HepG2 (cell line): ENCODE data around the gene TMEM14B. TPM values are rescaled to one million over a fixed set of nuclear protein-coding genes. Genes with fewer than 3 reads are reported as not detected.

Experiments used
- ATAC-seq: fragments of 200-7000 bp; cut with Tn5 transposase; 3 replicates; pipeline ENCODE4 v1.9.1; 2020; ENCODE audit warnings: mild to moderate bottlenecking, moderate library complexity
- BruUV-seq: library from RNA; stranded (reverse); fragments of 400-500 nt; replicated peaks from 2 replicates; lab custom pipeline; 2021; lab: Mats Ljungman, UMichigan
- CTCF ChIA-PET: fragments of 300-600 bp; formaldehyde crosslinking; extraction: SDS; loops from one replicate; lab custom pipeline; 2021; ENCODE audit warnings: low total read pairs, inconsistent platforms, low intra/inter-chr PET ratio; lab: Yijun Ruan, JAX
- POLR2A ChIA-PET: fragments of 350-600 bp; sonication (Branson Sonifier 250); formaldehyde crosslinking; loops from one replicate; lab custom pipeline; 2020; ENCODE audit warnings: antibody characterized with exemption, inconsistent platforms; lab: Yijun Ruan, JAX
- DNase-seq: peaks from one replicate; pipeline ENCODE4 v3.0.0-alpha.2; 2015; ENCODE audit warnings: low spot score
- FAIRE-seq: peaks from 3 replicates; lab custom pipeline; 2011; peaks lifted over from hg19 to GRCh38; lab: Jason Lieb, UNC
- H2AFZ ChIP-seq: one replicate; pipeline ENCODE4 v1.6.1; 2011; ENCODE audit warnings: low read length, inconsistent platforms
- H3K27ac ChIP-seq: fragments of 300-600 bp; 3 replicates; pipeline ENCODE4 v1.8.0; 2011; ENCODE audit warnings: mixed run types, mild to moderate bottlenecking, mixed read lengths, low read length, inconsistent platforms; ENCODE audit not compliant: insufficient read depth; ENCODE audit errors: extremely low read length
- H3K27me3 ChIP-seq, 2 experiments: fragments of 200-600 bp in 1 of 2; 2 replicates in 1 of 2; 3 replicates in 1 of 2; pipeline versions ENCODE4 v1.6.0 to v1.8.0; 2011; ENCODE audit warnings: low read length in 2 of 2, mild to moderate bottlenecking in 2 of 2, moderate library complexity in 2 of 2, inconsistent platforms in 1 of 2; ENCODE audit not compliant: insufficient read depth in 2 of 2, control insufficient read depth in 1 of 2
- H3K36me3 ChIP-seq, 2 experiments: fragments of 200-600 bp in 1 of 2; replicated peaks in 1 of 2; 2 replicates in 1 of 2; 3 replicates in 1 of 2; pipeline versions ENCODE4 v1.5.1 to v1.8.0; 2011; ENCODE audit warnings: low read length in 2 of 2, inconsistent platforms in 1 of 2; ENCODE audit not compliant: insufficient read depth in 2 of 2, control insufficient read depth in 1 of 2
- H3K4me1 ChIP-seq: 2 replicates; pipeline ENCODE4 v1.5.1; 2012; ENCODE audit warnings: low read length, inconsistent platforms; ENCODE audit not compliant: insufficient read depth
- H3K4me2 ChIP-seq: 2 replicates; pipeline ENCODE4 v1.6.0; 2011; ENCODE audit warnings: low read depth, low read length, inconsistent platforms
- H3K4me3 ChIP-seq, 3 experiments: fragments of 200-600 bp in 1 of 3; sonication (generic), shearing (Covaris generic) in 1 of 3; replicated peaks in 1 of 3; 2 replicates each; pipeline ENCODE4 v1.5.1; 2011 to 2016; ENCODE audit warnings: low read length in 3 of 3, inconsistent platforms in 2 of 3, low read depth in 2 of 3, mild to moderate bottlenecking in 2 of 3, control low read depth in 1 of 3, mixed read lengths in 1 of 3; ENCODE audit not compliant: insufficient read depth in 1 of 3
- H3K79me2 ChIP-seq: one replicate; pipeline ENCODE4 v1.6.1; 2011; ENCODE audit warnings: low read length, inconsistent platforms; ENCODE audit not compliant: insufficient read depth
- H3K9ac ChIP-seq: 2 replicates; pipeline ENCODE4 v1.6.0; 2011; ENCODE audit warnings: mild to moderate bottlenecking, low read depth, low read length, inconsistent platforms; ENCODE audit not compliant: insufficient read depth
- H3K9me3 ChIP-seq: 2 replicates; pipeline ENCODE4 v1.5.1; 2012; ENCODE audit warnings: mild to moderate bottlenecking, low read length
- H4K20me1 ChIP-seq: 2 replicates; pipeline ENCODE4 v1.6.0; 2011; ENCODE audit warnings: inconsistent platforms, mild to moderate bottlenecking, low read length, moderate library complexity; ENCODE audit not compliant: insufficient read depth
- KDM4B ChIP-seq: sonication (generic); formaldehyde crosslinking; IDR thresholded peaks from 2 replicates; pipeline ENCODE4 v1.4.0; 2020; ENCODE audit warnings: missing genetic modification reagents
- KLF16 ChIP-seq, 2 experiments: sonication (generic) in 1 of 2; formaldehyde crosslinking in 1 of 2; IDR thresholded peaks; 2 replicates each; pipeline versions ENCODE4 v1.6.1 to v1.8.0; 2016 to 2023; ENCODE audit warnings: missing genetic modification reagents in 2 of 2, missing compliant biosample characterization in 1 of 2
- ZNF101 ChIP-seq: sonication (generic); formaldehyde crosslinking; IDR thresholded peaks from 2 replicates; pipeline ENCODE4 v1.4.0; 2020; ENCODE audit warnings: mild to moderate bottlenecking, low read depth, missing genetic modification reagents, borderline replicate concordance
- ZNF24 ChIP-seq: fragments of 450-650 bp; IDR thresholded peaks from 2 replicates; pipeline ENCODE4 v1.6.1; 2017; ENCODE audit warnings: antibody characterized with exemption, mild to moderate bottlenecking
- ZSCAN20 ChIP-seq: sonication (generic); formaldehyde crosslinking; IDR thresholded peaks from 2 replicates; pipeline ENCODE4 v1.4.0; 2020; ENCODE audit warnings: missing genetic modification reagents, mild to moderate bottlenecking, borderline replicate concordance
- WGBS: methylation state at CpG from one replicate; pipeline ENCODE4 v1.1.6; 2017; ENCODE audit warnings: low lambda C conversion rate; 5-methylcytosine and 5-hydroxymethylcytosine counted together
- in situ Hi-C: cut with HindIII; loops from 2 replicates; pipeline ENCODE4 v1.10.0; 2017; ENCODE audit warnings: low pct_unique_long_range_greater_than_20kb; ENCODE audit not compliant: extremely low pct_ligation_motif_present
- intact Hi-C: fragments of 100-400 bp; cut with micrococcal nuclease; formaldehyde crosslinking; loops from one replicate; pipeline ENCODE4 v1.10.0; 2022; ENCODE audit not compliant: unreplicated experiment
- polyA plus RNA-seq, 8 experiments: library from polyadenylated mRNA; depleted of rRNA in 3 of 8; stranded (reverse) in 7 of 8; unstranded in 1 of 8; fragments of >200 nt; fragmentation: Illumina TruSeq in 4 of 8; extraction: Trizol in 4 of 8; gene quantifications; 2 replicates each; pipeline versions ENCODE4 v1.2.1 to v1.2.3, GENCODE V29; 2011 to 2016; ENCODE audit warnings: low read depth in 4 of 8, missing spikeins in 1 of 8, mixed read lengths in 1 of 8; ENCODE audit not compliant: insufficient read depth in 1 of 8
- total RNA-seq, 5 experiments: library from RNA; depleted of rRNA; stranded (reverse); fragments of >200 nt; fragmentation: Illumina TruSeq; extraction: Trizol; gene quantifications; 2 replicates each; pipeline ENCODE4 v1.2.3, GENCODE V29; 2016; ENCODE audit warnings: low read depth in 1 of 5
- TF ChIP-seq, protein P1 (sequence below): sonication (generic); formaldehyde crosslinking; conservative IDR thresholded peaks from 2 replicates; pipeline ENCODE4 v1.4.0; 2020; ENCODE audit warnings: mild to moderate bottlenecking, missing genetic modification reagents, moderate library complexity
- TF ChIP-seq, protein P2 (sequence below): sonication (generic); IDR thresholded peaks from 2 replicates; pipeline ENCODE4 v1.6.1; 2016; ENCODE audit warnings: low read depth, borderline replicate concordance
- TF ChIP-seq, protein P3 (sequence below): sonication (generic); formaldehyde crosslinking; IDR thresholded peaks from 2 replicates; pipeline ENCODE4 v1.4.0; 2020; ENCODE audit warnings: missing genetic modification reagents
- TF ChIP-seq, protein P4 (sequence below): sonication (generic); formaldehyde crosslinking; IDR thresholded peaks from 2 replicates; pipeline ENCODE4 v1.4.0; 2020; ENCODE audit warnings: mild to moderate bottlenecking, missing genetic modification reagents

The TMEM14B gene
- total and polyA plus RNA-seq, 2 of the 13 experiments (the other 11 are each of a cell fraction or from before 2014, with no cell fraction given), result 133 to 200 TPM

DNA sequence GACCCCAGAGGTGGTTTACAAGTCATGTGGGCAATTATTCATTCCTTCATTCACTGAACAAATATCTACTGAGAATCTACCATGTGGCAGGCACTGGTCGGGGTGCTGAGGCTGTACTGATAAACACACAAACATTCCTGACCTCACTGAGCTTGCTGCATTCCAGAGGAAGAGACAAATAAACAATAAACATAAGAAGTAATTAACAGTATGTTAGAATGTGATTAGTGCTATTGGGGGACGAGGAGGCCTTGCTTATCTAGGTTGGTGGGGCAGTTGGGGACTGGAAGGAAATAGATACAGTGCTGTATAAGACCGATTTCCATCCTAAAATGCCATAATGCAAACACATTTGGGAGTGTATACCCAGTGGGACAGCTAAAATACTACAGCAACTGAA, 46.6 kb downstream of the TMEM14B start:
- DNase-seq (no peak), ATAC-seq (no peak), FAIRE-seq (no peak)
- CTCF ChIA-PET, result no interaction called here
- no peaks in the 10 kb centered on the region for H3K9me3 ChIP-seq
- TF ChIP-seq, protein P1, sequence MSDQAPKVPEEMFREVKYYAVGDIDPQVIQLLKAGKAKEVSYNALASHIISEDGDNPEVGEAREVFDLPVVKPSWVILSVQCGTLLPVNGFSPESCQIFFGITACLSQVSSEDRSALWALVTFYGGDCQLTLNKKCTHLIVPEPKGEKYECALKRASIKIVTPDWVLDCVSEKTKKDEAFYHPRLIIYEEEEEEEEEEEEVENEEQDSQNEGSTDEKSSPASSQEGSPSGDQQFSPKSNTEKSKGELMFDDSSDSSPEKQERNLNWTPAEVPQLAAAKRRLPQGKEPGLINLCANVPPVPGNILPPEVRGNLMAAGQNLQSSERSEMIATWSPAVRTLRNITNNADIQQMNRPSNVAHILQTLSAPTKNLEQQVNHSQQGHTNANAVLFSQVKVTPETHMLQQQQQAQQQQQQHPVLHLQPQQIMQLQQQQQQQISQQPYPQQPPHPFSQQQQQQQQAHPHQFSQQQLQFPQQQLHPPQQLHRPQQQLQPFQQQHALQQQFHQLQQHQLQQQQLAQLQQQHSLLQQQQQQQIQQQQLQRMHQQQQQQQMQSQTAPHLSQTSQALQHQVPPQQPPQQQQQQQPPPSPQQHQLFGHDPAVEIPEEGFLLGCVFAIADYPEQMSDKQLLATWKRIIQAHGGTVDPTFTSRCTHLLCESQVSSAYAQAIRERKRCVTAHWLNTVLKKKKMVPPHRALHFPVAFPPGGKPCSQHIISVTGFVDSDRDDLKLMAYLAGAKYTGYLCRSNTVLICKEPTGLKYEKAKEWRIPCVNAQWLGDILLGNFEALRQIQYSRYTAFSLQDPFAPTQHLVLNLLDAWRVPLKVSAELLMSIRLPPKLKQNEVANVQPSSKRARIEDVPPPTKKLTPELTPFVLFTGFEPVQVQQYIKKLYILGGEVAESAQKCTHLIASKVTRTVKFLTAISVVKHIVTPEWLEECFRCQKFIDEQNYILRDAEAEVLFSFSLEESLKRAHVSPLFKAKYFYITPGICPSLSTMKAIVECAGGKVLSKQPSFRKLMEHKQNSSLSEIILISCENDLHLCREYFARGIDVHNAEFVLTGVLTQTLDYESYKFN (CRISPR knock-in tag), result no peak
- no peak for TF ChIP-seq ZNF101
- TF ChIP-seq KLF16 (CRISPR knock-in tag; IDR thresholded peaks at IDR 0.05), result no peak
- TF ChIP-seq, protein P2, sequence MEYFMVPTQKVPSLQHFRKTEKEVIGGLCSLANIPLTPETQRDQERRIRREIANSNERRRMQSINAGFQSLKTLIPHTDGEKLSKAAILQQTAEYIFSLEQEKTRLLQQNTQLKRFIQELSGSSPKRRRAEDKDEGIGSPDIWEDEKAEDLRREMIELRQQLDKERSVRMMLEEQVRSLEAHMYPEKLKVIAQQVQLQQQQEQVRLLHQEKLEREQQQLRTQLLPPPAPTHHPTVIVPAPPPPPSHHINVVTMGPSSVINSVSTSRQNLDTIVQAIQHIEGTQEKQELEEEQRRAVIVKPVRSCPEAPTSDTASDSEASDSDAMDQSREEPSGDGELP, result no peak
- no peak for TF ChIP-seq ZSCAN20
- TF ChIP-seq KDM4B, result no peak
- TF ChIP-seq, protein P3, sequence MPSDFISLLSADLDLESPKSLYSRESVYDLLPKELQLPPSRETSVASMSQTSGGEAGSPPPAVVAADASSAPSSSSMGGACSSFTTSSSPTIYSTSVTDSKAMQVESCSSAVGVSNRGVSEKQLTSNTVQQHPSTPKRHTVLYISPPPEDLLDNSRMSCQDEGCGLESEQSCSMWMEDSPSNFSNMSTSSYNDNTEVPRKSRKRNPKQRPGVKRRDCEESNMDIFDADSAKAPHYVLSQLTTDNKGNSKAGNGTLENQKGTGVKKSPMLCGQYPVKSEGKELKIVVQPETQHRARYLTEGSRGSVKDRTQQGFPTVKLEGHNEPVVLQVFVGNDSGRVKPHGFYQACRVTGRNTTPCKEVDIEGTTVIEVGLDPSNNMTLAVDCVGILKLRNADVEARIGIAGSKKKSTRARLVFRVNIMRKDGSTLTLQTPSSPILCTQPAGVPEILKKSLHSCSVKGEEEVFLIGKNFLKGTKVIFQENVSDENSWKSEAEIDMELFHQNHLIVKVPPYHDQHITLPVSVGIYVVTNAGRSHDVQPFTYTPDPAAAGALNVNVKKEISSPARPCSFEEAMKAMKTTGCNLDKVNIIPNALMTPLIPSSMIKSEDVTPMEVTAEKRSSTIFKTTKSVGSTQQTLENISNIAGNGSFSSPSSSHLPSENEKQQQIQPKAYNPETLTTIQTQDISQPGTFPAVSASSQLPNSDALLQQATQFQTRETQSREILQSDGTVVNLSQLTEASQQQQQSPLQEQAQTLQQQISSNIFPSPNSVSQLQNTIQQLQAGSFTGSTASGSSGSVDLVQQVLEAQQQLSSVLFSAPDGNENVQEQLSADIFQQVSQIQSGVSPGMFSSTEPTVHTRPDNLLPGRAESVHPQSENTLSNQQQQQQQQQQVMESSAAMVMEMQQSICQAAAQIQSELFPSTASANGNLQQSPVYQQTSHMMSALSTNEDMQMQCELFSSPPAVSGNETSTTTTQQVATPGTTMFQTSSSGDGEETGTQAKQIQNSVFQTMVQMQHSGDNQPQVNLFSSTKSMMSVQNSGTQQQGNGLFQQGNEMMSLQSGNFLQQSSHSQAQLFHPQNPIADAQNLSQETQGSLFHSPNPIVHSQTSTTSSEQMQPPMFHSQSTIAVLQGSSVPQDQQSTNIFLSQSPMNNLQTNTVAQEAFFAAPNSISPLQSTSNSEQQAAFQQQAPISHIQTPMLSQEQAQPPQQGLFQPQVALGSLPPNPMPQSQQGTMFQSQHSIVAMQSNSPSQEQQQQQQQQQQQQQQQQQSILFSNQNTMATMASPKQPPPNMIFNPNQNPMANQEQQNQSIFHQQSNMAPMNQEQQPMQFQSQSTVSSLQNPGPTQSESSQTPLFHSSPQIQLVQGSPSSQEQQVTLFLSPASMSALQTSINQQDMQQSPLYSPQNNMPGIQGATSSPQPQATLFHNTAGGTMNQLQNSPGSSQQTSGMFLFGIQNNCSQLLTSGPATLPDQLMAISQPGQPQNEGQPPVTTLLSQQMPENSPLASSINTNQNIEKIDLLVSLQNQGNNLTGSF, result no peak
- no peak for TF ChIP-seq ZNF24
- TF ChIP-seq, protein P4, sequence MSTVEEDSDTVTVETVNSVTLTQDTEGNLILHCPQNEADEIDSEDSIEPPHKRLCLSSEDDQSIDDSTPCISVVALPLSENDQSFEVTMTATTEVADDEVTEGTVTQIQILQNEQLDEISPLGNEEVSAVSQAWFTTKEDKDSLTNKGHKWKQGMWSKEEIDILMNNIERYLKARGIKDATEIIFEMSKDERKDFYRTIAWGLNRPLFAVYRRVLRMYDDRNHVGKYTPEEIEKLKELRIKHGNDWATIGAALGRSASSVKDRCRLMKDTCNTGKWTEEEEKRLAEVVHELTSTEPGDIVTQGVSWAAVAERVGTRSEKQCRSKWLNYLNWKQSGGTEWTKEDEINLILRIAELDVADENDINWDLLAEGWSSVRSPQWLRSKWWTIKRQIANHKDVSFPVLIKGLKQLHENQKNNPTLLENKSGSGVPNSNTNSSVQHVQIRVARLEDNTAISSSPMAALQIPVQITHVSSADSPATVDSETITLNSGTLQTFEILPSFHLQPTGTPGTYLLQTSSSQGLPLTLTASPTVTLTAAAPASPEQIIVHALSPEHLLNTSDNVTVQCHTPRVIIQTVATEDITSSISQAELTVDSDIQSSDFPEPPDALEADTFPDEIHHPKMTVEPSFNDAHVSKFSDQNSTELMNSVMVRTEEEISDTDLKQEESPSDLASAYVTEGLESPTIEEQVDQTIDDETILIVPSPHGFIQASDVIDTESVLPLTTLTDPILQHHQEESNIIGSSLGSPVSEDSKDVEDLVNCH, result no peak
- H3K4me2 ChIP-seq, result no peak overlapping the region
- H3K4me3 ChIP-seq, result no peak overlapping the region
- H4K20me1 ChIP-seq, result no peaks in the 10 kb centered on the region
- intact Hi-C loops, result no loop called here
- H3K79me2 ChIP-seq, result no peaks in the 10 kb centered on the region
- no peak overlapping the region for H3K27ac ChIP-seq
- H3K27me3 ChIP-seq, result no peaks in the 10 kb centered on the region
- peaks cover 24% of the 10 kb centered on the region for H3K4me1 ChIP-seq
- no peak overlapping the region for H2AFZ ChIP-seq
- 86% methylated on average over 3 of the region's 3 CpGs for WGBS
- no peak overlapping the region for H3K9ac ChIP-seq
- POLR2A ChIA-PET, result no interaction called here
- in situ Hi-C loops, result no loop called here
- BruUV-seq, result no TSS peak
- H3K36me3 ChIP-seq, result no peaks in the 10 kb centered on the region
